ENCODE data around the gene CDH23. TPM values are rescaled to one million over a fixed set of nuclear protein-coding genes. Genes with fewer than 3 reads are reported as not detected.

CDH23 gene
- total RNA-seq = 0.31 and 1.6 TPM in 2 replicates

DNA sequence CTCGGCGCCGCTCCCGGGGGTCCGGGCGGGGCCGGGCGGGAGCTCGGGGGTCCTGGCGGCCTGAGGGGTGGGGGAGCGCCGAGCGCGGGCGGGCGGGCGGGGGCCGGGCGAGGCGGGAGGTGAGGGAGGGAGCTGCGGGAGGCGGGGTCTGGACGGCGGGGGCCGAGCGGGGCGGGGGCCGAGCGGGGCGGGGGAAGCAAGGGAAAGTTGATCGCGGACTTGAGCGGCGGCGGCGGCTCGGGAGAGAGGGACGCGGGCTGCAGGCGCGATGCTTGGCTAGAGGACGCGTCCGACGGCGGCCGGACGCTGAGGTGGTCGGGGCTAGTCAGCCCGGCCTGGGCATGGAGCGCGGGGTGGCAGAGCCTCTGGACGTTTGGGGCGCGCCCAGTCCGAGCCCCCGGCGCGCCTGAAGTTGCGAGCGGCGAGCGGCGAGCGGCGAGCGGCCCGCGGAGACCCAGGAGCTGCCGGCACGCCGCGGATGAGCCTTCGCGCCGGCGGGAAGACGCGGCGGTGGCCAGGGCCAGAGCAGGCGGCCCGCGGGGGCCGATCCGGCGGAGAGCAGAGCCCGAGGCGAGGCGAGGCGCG, at the start of gene CDH23:
Gene CDH23, plus strand, starts transcription at position 210 of the 585 bp plus-strand sequence. CDS start 42,912 bp downstream, outside the sequence.

DNA sequence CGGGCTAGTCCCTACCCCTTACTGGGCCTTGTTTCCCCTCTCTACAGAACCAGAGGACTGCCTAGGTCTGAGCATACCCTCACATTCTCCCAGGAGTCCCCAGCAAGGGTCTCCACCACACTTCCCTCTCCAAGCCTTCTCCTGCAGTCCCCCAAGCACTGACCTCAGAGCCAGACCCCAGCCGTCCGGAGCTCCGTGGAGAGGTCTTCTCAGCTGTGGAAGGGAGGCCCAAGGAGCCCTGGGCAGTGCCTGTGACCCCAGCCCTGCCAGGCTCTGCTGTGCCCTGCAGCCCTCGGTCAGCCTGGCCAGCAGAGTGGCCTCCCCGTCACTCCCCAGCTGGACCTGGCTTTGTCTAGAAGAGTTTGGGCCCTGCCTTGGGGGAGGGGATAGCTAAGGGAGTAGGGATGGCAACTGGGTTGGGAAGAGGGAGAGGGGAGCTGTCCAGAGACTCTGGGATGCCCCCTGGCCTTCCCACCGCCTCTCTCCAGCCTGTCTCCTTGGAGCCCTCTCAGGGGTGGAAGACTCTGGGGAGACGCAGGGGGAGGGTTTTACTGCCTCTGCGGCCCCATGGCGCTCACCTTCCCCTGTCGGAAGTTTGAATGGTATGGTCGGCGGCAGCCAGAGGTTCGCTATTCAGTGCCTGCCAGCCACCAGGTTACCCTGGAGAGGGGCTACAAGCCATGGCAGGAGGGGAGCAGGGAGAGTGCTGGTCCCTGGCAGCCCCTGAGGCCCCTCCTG, 322.9 kb downstream of the CDH23 start, which contains the start of gene C10orf105:
Gene C10orf105, minus strand, starts transcription at position 315 of the 738 bp plus-strand sequence. CDS start 3,441 bp downstream, outside the sequence.

GRCh38 chr10:71773221-71773971, 376.7 kb downstream of the CDH23 start, which contains the start of gene VSIR:
TSS of gene VSIR (minus strand) at chr10:71773520. CDS start at chr10:71773439, 81 bp downstream.

DNA sequence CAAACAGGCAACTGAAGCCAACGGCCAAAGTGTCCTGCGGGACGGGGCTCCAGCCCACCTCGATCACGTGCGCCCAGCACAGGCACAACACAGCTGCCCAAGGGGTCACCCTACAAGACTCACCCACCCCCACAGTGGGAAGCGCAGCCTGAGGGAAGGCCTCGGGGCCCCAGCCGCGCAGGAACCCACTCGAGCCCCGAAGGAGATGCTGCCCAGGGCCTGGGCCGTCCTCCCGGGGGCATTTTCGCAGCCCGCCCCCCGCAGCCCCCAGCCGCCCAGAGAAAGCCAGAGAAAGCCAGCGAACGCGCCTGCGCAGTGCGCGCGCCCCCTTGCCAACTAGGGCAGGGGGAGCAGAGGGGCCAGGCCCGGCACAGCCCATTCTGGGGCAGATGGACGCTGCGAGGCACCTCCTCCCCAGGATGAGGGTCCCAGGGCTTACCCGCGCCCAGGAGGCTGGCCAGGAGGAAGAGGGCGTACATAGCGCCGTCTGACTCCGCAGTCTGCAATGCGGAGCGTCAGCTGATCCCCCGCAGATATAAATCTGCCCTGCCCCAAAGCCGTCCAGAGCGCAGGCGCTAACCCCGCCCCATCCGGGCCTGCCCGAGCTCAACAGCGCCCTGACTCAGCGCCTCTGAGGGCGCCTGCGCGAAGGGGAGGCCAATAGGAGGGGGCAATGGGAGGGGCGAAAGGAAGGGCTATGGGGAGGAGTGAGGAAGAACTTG, 454.2 kb downstream of the CDH23 start, which contains the start of gene PSAP:
Gene PSAP, minus strand, starts transcription at position 509 of the 722 bp plus-strand sequence. Its CDS starts 30 bp downstream, at position 479.

Other genes with a start within 250 kb of the CDH23 start
- gene UNC5B, start 184.3 kb upstream of the CDH23 start, total RNA-seq = 58.3 and 61.5 TPM in 2 replicates
- gene SLC29A3, start 77.7 kb upstream of the CDH23 start, total RNA-seq = 3.0 and 4.1 TPM in 2 replicates